Ishikawa (cell line): ENCODE measurements around the gene TPD52L1.

Source experiments
- CEBPB ChIP-seq: IDR thresholded peaks from 2 replicates; pipeline ENCODE4 v1.6.1; 2012
- EGR1 ChIP-seq: IDR thresholded peaks from 2 replicates; pipeline ENCODE4 v1.6.1; 2012
- FOXM1 ChIP-seq: IDR thresholded peaks from 2 replicates; pipeline ENCODE4 v1.6.1; 2012; ENCODE audit warnings: low read depth, borderline replicate concordance
- NFIC ChIP-seq: IDR thresholded peaks from 2 replicates; pipeline ENCODE4 v1.6.1; 2012
- RAD21 ChIP-seq: IDR thresholded peaks from 2 replicates; pipeline ENCODE4 v1.6.1; 2012; ENCODE audit warnings: low read depth
- TAF1 ChIP-seq: IDR thresholded peaks from 2 replicates; pipeline ENCODE4 v1.6.1; 2012; ENCODE audit warnings: low read depth, mild to moderate bottlenecking
- TCF12 ChIP-seq: IDR thresholded peaks from 2 replicates; pipeline ENCODE4 v1.6.1; 2012; ENCODE audit warnings: low read depth
- TEAD4 ChIP-seq: IDR thresholded peaks from 2 replicates; pipeline ENCODE4 v1.6.1; 2012
- TF ChIP-seq, protein P1 (sequence below): IDR thresholded peaks from 2 replicates; pipeline ENCODE4 v1.6.1; 2012; ENCODE audit warnings: low read depth, mild to moderate bottlenecking
- TF ChIP-seq, protein P2 (sequence below): IDR thresholded peaks from 2 replicates; pipeline ENCODE4 v1.6.1; 2012

DNA sequence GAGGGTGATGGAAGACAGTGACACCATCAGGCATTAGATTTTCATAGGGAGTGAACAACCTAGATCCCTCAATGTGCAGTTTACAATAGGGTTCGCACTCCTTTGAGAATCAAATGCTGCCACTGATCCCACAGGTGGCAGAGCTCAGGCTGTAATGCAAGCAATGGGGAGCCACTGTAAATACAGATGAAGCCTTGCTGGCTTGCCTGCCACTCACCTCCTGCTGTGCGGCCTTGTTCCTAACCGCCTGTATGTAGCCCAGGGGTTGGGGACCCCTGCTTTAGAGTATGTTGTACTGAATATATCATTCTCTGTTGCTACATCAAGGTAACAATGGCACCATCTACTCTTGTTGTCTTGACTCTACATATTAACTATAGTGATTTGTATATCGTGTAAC is 37.1 kb downstream of the TPD52L1 start:
- no peak for TF ChIP-seq RAD21
- TF ChIP-seq EGR1: no peak
- TF ChIP-seq FOXM1: no peak
- TF ChIP-seq, protein P1, sequence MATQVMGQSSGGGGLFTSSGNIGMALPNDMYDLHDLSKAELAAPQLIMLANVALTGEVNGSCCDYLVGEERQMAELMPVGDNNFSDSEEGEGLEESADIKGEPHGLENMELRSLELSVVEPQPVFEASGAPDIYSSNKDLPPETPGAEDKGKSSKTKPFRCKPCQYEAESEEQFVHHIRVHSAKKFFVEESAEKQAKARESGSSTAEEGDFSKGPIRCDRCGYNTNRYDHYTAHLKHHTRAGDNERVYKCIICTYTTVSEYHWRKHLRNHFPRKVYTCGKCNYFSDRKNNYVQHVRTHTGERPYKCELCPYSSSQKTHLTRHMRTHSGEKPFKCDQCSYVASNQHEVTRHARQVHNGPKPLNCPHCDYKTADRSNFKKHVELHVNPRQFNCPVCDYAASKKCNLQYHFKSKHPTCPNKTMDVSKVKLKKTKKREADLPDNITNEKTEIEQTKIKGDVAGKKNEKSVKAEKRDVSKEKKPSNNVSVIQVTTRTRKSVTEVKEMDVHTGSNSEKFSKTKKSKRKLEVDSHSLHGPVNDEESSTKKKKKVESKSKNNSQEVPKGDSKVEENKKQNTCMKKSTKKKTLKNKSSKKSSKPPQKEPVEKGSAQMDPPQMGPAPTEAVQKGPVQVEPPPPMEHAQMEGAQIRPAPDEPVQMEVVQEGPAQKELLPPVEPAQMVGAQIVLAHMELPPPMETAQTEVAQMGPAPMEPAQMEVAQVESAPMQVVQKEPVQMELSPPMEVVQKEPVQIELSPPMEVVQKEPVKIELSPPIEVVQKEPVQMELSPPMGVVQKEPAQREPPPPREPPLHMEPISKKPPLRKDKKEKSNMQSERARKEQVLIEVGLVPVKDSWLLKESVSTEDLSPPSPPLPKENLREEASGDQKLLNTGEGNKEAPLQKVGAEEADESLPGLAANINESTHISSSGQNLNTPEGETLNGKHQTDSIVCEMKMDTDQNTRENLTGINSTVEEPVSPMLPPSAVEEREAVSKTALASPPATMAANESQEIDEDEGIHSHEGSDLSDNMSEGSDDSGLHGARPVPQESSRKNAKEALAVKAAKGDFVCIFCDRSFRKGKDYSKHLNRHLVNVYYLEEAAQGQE: no peak
- TF ChIP-seq, protein P2, sequence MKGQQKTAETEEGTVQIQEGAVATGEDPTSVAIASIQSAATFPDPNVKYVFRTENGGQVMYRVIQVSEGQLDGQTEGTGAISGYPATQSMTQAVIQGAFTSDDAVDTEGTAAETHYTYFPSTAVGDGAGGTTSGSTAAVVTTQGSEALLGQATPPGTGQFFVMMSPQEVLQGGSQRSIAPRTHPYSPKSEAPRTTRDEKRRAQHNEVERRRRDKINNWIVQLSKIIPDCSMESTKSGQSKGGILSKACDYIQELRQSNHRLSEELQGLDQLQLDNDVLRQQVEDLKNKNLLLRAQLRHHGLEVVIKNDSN: no peak
- TF ChIP-seq CEBPB: no peak
- TF ChIP-seq TAF1: no peak
- TF ChIP-seq TEAD4: no peak
- TF ChIP-seq NFIC: no peak
- no peak for TF ChIP-seq TCF12
